Left lung (tissue), 10 donors: Measurements from ENCODE around the gene MID1. TPM values are rescaled to one million over a fixed set of nuclear protein-coding genes. Genes with fewer than 3 reads are reported as not detected.

Experiments used
- ATAC-seq: fragments of 200-7000 bp; cut with Tn5 transposase; one replicate; pipeline ENCODE4 v1.9.1; 2020; ENCODE audit warnings: moderate library complexity
- DNase-seq, 4 donors: peaks; one replicate each; pipeline ENCODE4 v3.0.0-alpha.2; 2013 to 2020
- H3K27ac ChIP-seq, 2 donors: fragments of 200-600 bp; sonication (generic) in 1 of 2; one replicate each; pipeline versions ENCODE4 v1.5.0 to v1.8.0; 2020 to 2021
- H3K27me3 ChIP-seq, 2 donors: fragments of 200-600 bp; sonication (generic) in 1 of 2; one replicate each; pipeline versions ENCODE4 v1.5.0 to v1.8.0; 2020 to 2021
- H3K36me3 ChIP-seq, 2 donors: fragments of 200-600 bp; sonication (generic) in 1 of 2; one replicate each; pipeline versions ENCODE4 v1.5.0 to v1.8.0; 2020 to 2021
- H3K4me1 ChIP-seq, 2 donors: fragments of 200-600 bp; one replicate each; pipeline ENCODE4 v1.8.0; 2021
- H3K4me3 ChIP-seq, 2 donors: fragments of 200-600 bp; sonication (generic) in 1 of 2; one replicate each; pipeline versions ENCODE4 v1.5.0 to v1.8.0; 2020 to 2021; ENCODE audit warnings: mild to moderate bottlenecking in 1 of 2
- H3K9me3 ChIP-seq, 2 donors: fragments of 200-600 bp; sonication (generic) in 1 of 2; one replicate each; pipeline versions ENCODE4 v1.5.0 to v1.8.0; 2020 to 2021
- CTCF ChIP-seq, 2 donors: fragments of 200-600 bp; sonication (generic) in 1 of 2; IDR thresholded peaks; one replicate each; pipeline versions ENCODE4 v1.5.0 to v1.8.0; 2021; ENCODE audit warnings: antibody characterized with exemption in 2 of 2
- intact Hi-C, 2 donors: fragments of 100-400 bp; cut with DNase I; formaldehyde crosslinking; loops; one replicate each; pipeline versions ENCODE4 v1.11.2 to v1.14.2; 2022
- polyA plus RNA-seq, 6 donors: library from polyadenylated mRNA; unstranded; fragments of 120-200 nt; gene quantifications; one replicate each; pipeline ENCODE4 v1.2.1, GENCODE V29; 2013; ENCODE audit not compliant: insufficient read length in 6 of 6
- total RNA-seq, 2 donors: library from RNA; stranded (reverse); fragmentation: NEBNext Ultra II Directional; extraction: Animal tissue kit (Norgen Biotek cat#: 25700); gene quantifications; one replicate each; pipeline ENCODE4 v1.2.1, GENCODE V29; 2021
- donor health status: DM: no; HTN: yes; CAD: no.
- donor health status: DM: no; HTN: no; CAD: no.

The MID1 gene
- total and polyA plus RNA-seq, 8 donors = 19.3 to 29.8 (median 24.2) TPM

GRCh38 chrX:10397349-10397748 is 223.0 kb downstream of the MID1 start:
- no peaks in the 10 kb centered on the region for H3K36me3 ChIP-seq
- H3K4me1 ChIP-seq = no peaks in the 10 kb centered on the region
- no peak overlapping the region for H3K27ac ChIP-seq
- intact Hi-C loops = no loop called here
- no peak for DNase-seq
- no peak for ATAC-seq
- H3K27me3 ChIP-seq = no peaks in the 10 kb centered on the region
- H3K4me3 ChIP-seq = no peak overlapping the region
- H3K9me3 ChIP-seq = no peaks in the 10 kb centered on the region
- TF ChIP-seq CTCF (IDR thresholded peaks at IDR 0.05) = no peak

- intact Hi-C loops = no loop called here
- DNase-seq (no peak), ATAC-seq (no peak)
- TF ChIP-seq CTCF (IDR thresholded peaks at IDR 0.05) = no peak
- no peaks in the 10 kb centered on the region for H3K27me3 ChIP-seq
- H3K27ac ChIP-seq = no peak overlapping the region
- no peak overlapping the region for H3K4me3 ChIP-seq
- H3K4me1 ChIP-seq = no peaks in the 10 kb centered on the region
- no peaks in the 10 kb centered on the region for H3K36me3 ChIP-seq
- H3K9me3 ChIP-seq = no peaks in the 10 kb centered on the region
Observed at GRCh38 chrX:10395643-10396042, 224.7 kb downstream of the MID1 start.
